Spleen (tissue), 11 donors: ENCODE results near the gene ETFDH. TPM values are rescaled to one million over a fixed set of nuclear protein-coding genes. Genes with fewer than 3 reads are reported as not detected.
A peak's percentile ranks its signal among the peaks of the same experiment; 100 is the strongest.

Experiments
- DNase-seq: peaks from one replicate; pipeline ENCODE4 v3.0.0-alpha.2; 2020
- H3K27ac ChIP-seq, 8 donors: fragments of 200-600 bp; sonication (generic) in 7 of 8; 1 replicate in 4 of 8; 2 replicates in 4 of 8; pipeline versions ENCODE4 v1.5.0 to v1.8.0; 2016 to 2021; ENCODE audit warnings: inconsistent platforms in 4 of 8, mild to moderate bottlenecking in 4 of 8, moderate library complexity in 1 of 8
- H3K27me3 ChIP-seq, 7 donors: fragments of 200-600 bp; sonication (generic) in 6 of 7; replicated peaks in 1 of 7; 1 replicate in 4 of 7; 2 replicates in 3 of 7; pipeline versions ENCODE4 v1.5.0 to v1.8.0; 2016 to 2021; ENCODE audit warnings: inconsistent platforms in 3 of 7, mild to moderate bottlenecking in 1 of 7
- H3K36me3 ChIP-seq, 6 donors: fragments of 200-600 bp; sonication (generic) in 5 of 6; 1 replicate in 4 of 6; 2 replicates in 2 of 6; pipeline versions ENCODE4 v1.5.0 to v1.8.0; 2016 to 2021; ENCODE audit warnings: inconsistent platforms in 2 of 6
- H3K4me1 ChIP-seq, 6 donors: fragments of 200-600 bp; sonication (generic) in 5 of 6; 1 replicate in 3 of 6; 2 replicates in 3 of 6; pipeline versions ENCODE4 v1.5.0 to v1.8.0; 2016 to 2021; ENCODE audit warnings: inconsistent platforms in 3 of 6
- H3K4me3 ChIP-seq, 8 donors: fragments of 200-600 bp; sonication (generic) in 7 of 8; 1 replicate in 4 of 8; 2 replicates in 4 of 8; pipeline versions ENCODE4 v1.5.0 to v1.8.0; 2016 to 2021; ENCODE audit warnings: inconsistent platforms in 4 of 8, mild to moderate bottlenecking in 4 of 8, moderate library complexity in 2 of 8
- H3K9me3 ChIP-seq, 8 donors: fragments of 200-600 bp; sonication (generic) in 7 of 8; 1 replicate in 4 of 8; 2 replicates in 4 of 8; pipeline versions ENCODE4 v1.5.0 to v1.8.0; 2016 to 2021; ENCODE audit warnings: inconsistent platforms in 4 of 8
- POLR2A ChIP-seq, 3 donors: fragments of 450-650 bp; IDR thresholded peaks; one replicate each; pipeline ENCODE4 v1.5.1; 2017; ENCODE audit warnings: antibody characterized with exemption in 3 of 3, mild to moderate bottlenecking in 1 of 3
- POLR2AphosphoS5 ChIP-seq, 3 donors: sonication (generic); formaldehyde crosslinking; IDR thresholded peaks; one replicate each; pipeline ENCODE4 v1.5.1; 2017; ENCODE audit warnings: antibody characterized with exemption in 3 of 3
- WGBS, 5 donors: extraction: QIAGEN DNeasy Blood & Tissue Kit in 3 of 5; methylation state at CpG; one replicate each; pipeline versions ENCODE4 v1.1.5 to v1.1.7; 2013 to 2018; 5-methylcytosine and 5-hydroxymethylcytosine counted together
- intact Hi-C: fragments of 100-400 bp; cut with DNase I; formaldehyde crosslinking; loops from one replicate; pipeline ENCODE4 v1.15.0; 2023; ENCODE audit warnings: low total_unique reads
- polyA plus RNA-seq, 3 donors: library from polyadenylated mRNA; stranded (reverse); fragments of 200-250 nt; gene quantifications; one replicate each; pipeline ENCODE4 v1.2.1, GENCODE V29; 2013
- total RNA-seq, 7 donors: library from RNA; depleted of rRNA in 3 of 7; stranded (reverse); fragments of >200 nt in 3 of 7; fragmentation: NEBNext Ultra II Directional in 4 of 7; extraction: Animal tissue kit (Norgen Biotek cat#: 25700) in 4 of 7; gene quantifications; one replicate each; pipeline versions ENCODE4 v1.1.0 to v1.2.1, GENCODE V29; 2016 to 2021
- TF ChIP-seq, protein P1 (sequence below), 11 experiments: fragments of 200-600 bp in 7 of 11; fragments of 450-650 bp in 4 of 11; sonication (generic) in 4 of 11; IDR thresholded peaks in 8 of 11; conservative IDR thresholded peaks in 3 of 11; 1 replicate in 7 of 11; 2 replicates in 4 of 11; pipeline versions ENCODE4 v1.4.0 to v1.8.0; 2016 to 2021; ENCODE audit warnings: antibody characterized with exemption in 11 of 11, inconsistent platforms in 4 of 11, mild to moderate bottlenecking in 1 of 11
- donor health status: healthy with polysubstance abuse.
- donor health status: DM: no; HTN: no; CAD: no; lungs with moderate emphysema.
- donor health status: DM: no; HTN: no; CAD: no.
- donor health status: Bipolar disorder and iron deficiency.
- donor health status: healthy.
- donor health status: DM: no; HTN: no; CAD: no.
- donor health status: DM: yes; HTN: yes; CAD: no.

The ETFDH gene
- total and polyA plus RNA-seq, 10 donors = 7.1 to 45.2 (median 24.2) TPM

DNA sequence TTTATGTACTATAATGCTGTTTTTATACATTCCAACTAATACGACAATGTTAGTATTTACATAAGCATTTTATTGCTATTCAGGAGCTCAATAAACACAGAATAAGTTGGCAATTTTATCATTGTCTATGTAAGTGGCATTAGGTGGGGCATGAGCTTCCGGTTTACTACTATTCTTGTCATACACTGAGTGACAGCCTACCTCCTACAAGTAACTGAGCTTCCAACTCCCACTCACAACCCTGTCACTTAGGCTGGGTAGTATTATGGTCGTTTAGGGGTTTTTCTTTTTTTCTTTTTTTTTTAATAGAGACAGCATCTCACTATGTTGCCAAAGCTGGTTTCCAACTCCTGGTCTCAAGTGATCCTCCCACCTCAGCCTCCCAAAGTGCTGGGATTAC is 43.7 kb downstream of the ETFDH start:
- Histone ChIP-seq H3K27me3 (no peaks in the 10 kb centered on the region), H3K36me3 (peaks cover 0 to 100% (median 90%) of the 10 kb centered on the region in 6 donors), H3K9me3 (no peaks in the 10 kb centered on the region), H3K27ac (no peak overlapping the region), H3K4me1 (peaks cover 0 to under 1% (median 0%) of the 10 kb centered on the region in 6 donors), H3K4me3 (no peak overlapping the region)
- no peak for TF ChIP-seq POLR2A (IDR thresholded peaks at IDR 0.05)
- TF ChIP-seq, protein P1, sequence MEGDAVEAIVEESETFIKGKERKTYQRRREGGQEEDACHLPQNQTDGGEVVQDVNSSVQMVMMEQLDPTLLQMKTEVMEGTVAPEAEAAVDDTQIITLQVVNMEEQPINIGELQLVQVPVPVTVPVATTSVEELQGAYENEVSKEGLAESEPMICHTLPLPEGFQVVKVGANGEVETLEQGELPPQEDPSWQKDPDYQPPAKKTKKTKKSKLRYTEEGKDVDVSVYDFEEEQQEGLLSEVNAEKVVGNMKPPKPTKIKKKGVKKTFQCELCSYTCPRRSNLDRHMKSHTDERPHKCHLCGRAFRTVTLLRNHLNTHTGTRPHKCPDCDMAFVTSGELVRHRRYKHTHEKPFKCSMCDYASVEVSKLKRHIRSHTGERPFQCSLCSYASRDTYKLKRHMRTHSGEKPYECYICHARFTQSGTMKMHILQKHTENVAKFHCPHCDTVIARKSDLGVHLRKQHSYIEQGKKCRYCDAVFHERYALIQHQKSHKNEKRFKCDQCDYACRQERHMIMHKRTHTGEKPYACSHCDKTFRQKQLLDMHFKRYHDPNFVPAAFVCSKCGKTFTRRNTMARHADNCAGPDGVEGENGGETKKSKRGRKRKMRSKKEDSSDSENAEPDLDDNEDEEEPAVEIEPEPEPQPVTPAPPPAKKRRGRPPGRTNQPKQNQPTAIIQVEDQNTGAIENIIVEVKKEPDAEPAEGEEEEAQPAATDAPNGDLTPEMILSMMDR (IDR thresholded peaks at IDR 0.05 in 8 of 11, conservative IDR thresholded peaks at IDR 0.05 in 3 of 11) = no peak
- TF ChIP-seq POLR2AphosphoS5 (IDR thresholded peaks at IDR 0.05) = no peak
- WGBS, 5 donors = 65 to 96% (median 69%) methylated on average over 3 of the region's 3 CpGs
- intact Hi-C loops = no loop called here
- DNase-seq = no peak

DNA sequence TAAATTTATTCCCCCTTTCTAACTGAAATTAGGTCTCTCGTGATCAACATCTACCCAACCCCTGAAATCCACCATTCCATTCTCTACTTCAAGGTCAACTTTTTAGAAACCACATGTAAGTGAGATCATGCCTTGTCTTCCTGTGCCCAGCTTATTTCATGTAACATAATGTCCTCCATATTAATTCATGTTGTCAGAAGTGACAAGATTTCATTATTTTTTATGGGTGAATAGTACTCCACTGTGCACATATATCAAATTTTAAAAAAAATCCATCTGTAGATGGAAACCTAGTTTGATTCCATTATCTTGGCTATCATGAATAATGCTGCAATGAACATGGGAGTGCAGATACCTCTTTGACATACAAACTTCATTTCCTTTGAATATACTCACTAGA is 49.6 kb downstream of the ETFDH start:
- Histone ChIP-seq H3K4me1 (peaks cover 9 to 27% (median 17%) of the 10 kb centered on the region in 6 donors), H3K9me3 (no peaks in the 10 kb centered on the region), H3K36me3 (peaks cover 0 to 48% (median 35%) of the 10 kb centered on the region in 6 donors), H3K27me3 (peaks cover 0 to 7% (median 0%) of the 10 kb centered on the region in 7 donors), H3K4me3 (peak overlapping the region in 4 of 8 donors; percentile 61 to 86 (median 82)), H3K27ac (no peak overlapping the region)
- DNase-seq = no peak
- no peak for TF ChIP-seq POLR2AphosphoS5 (IDR thresholded peaks at IDR 0.05)
- TF ChIP-seq POLR2A (IDR thresholded peaks at IDR 0.05) = no peak
- TF ChIP-seq, protein P1 (IDR thresholded peaks at IDR 0.05 in 8 of 11, conservative IDR thresholded peaks at IDR 0.05 in 3 of 11) = no peak
- WGBS, 5 donors = 90 to 94% (median 93%) methylated on average over 1 of the region's 1 CpG
- intact Hi-C loops = loop anchor here (10.0 kb wide), 1 partner anchor 453 kb away; no protein-coding TSS in a partner anchor

DNA sequence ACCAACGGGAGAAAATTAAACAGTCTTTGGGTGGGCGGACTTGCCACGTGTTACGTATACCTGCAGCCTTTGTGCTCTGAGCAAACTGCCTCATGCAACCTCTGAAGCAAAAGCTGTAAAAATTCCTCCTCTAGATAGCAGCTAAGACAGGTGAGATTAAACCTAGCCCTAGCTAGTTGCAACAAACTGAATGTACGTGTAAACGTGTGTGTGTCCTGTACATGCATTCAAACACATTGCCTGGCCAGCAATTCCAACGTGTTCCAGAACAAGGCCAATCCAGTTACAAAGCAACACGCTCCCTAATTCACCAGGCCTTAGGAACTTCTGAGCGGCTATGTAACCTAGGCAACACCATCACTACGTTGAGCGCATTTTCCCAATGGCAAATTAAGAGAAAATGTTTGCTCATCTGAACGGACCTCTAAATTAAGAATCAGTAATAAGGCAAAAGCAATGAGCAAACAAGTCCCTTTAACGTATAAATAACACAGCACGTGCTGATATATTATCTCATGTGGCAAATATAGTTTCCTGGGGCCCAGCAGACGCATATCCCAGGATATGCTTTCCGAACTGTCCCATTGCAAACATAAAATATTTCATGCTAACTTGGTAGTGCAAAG is 50.3 kb downstream of the ETFDH start:
- TF ChIP-seq POLR2A (IDR thresholded peaks at IDR 0.05) (no peak), POLR2AphosphoS5 (IDR thresholded peaks at IDR 0.05) (no peak)
- TF ChIP-seq, protein P1 (IDR thresholded peaks at IDR 0.05 in 8 of 11, conservative IDR thresholded peaks at IDR 0.05 in 3 of 11) = no peak
- H3K27ac ChIP-seq = peak overlapping the region; percentile 87 to 94 (median 91)
- peaks cover 0 to 8% (median 0%) of the 10 kb centered on the region in 7 donors for H3K27me3 ChIP-seq
- WGBS, 5 donors = 14 to 22% (median 21%) methylated on average over 16 of the region's 16 CpGs
- peaks cover 9 to 27% (median 17%) of the 10 kb centered on the region in 6 donors for H3K4me1 ChIP-seq
- peak overlapping the region; percentile 61 to 86 (median 78) for H3K4me3 ChIP-seq
- intact Hi-C loops = loop anchor here (10.0 kb wide), 1 partner anchor 452 kb away; no protein-coding TSS in a partner anchor
- no peak for DNase-seq
- no peaks in the 10 kb centered on the region for H3K9me3 ChIP-seq
- peaks cover 0 to 40% (median 28%) of the 10 kb centered on the region in 6 donors for H3K36me3 ChIP-seq
